Panc1 (cell line): ENCODE data around the gene SNRNP48. TPM values are rescaled to one million over a fixed set of nuclear protein-coding genes. Genes with fewer than 3 reads are reported as not detected.

Experiments
- ATAC-seq: fragments of 200-7000 bp; cut with Tn5 transposase; 2 replicates; pipeline ENCODE4 v1.9.1; 2020; ENCODE audit warnings: mild to moderate bottlenecking, moderate library complexity
- BruUV-seq: library from RNA; stranded (reverse); fragments of 400-500 nt; replicated peaks from 2 replicates; lab custom pipeline; 2021; lab: Mats Ljungman, UMichigan
- CTCF ChIA-PET: fragments of 300-600 bp; sonication (Branson Sonifier 250); formaldehyde crosslinking; loops from one replicate; lab custom pipeline; 2022; ENCODE audit warnings: antibody characterized with exemption; lab: Charles Lee
- POLR2A ChIA-PET: fragments of 300-600 bp; sonication (Branson Sonifier 250); formaldehyde crosslinking; loops from one replicate; lab custom pipeline; 2022; ENCODE audit warnings: antibody characterized with exemption; lab: Charles Lee
- DNase-seq: peaks from one replicate; pipeline ENCODE4 v3.0.0-alpha.2; 2010; ENCODE audit warnings: low read depth, low spot score
- H3K27ac ChIP-seq: 2 replicates; pipeline ENCODE4 v1.5.1; 2011; ENCODE audit warnings: mild to moderate bottlenecking, low read length, inconsistent platforms
- H3K27me3 ChIP-seq: fragments of 200-500 bp; sonication (Bioruptor generic); 2 replicates; pipeline ENCODE4 v1.6.0; 2014; ENCODE audit warnings: low read length, inconsistent platforms; ENCODE audit not compliant: control insufficient read depth, insufficient read depth
- H3K36me3 ChIP-seq: fragments of 200-500 bp; sonication (Bioruptor generic); 2 replicates; pipeline ENCODE4 v1.5.1; 2014; ENCODE audit warnings: inconsistent platforms, mild to moderate bottlenecking, low read length, moderate library complexity; ENCODE audit not compliant: control insufficient read depth, insufficient read depth
- H3K4me1 ChIP-seq: 2 replicates; pipeline ENCODE4 v1.5.1; 2011; ENCODE audit warnings: inconsistent platforms, mild to moderate bottlenecking, low read length, moderate library complexity; ENCODE audit not compliant: control insufficient read depth, insufficient read depth
- H3K4me3 ChIP-seq, 2 experiments: 2 replicates each; pipeline ENCODE4 v1.5.1; 2011 to 2012; ENCODE audit warnings: low read depth in 2 of 2, low read length in 2 of 2, mild to moderate bottlenecking in 2 of 2, inconsistent platforms in 1 of 2, moderate library complexity in 1 of 2
- H3K9me3 ChIP-seq: fragments of 200-500 bp; sonication (Bioruptor generic); 2 replicates; pipeline ENCODE4 v1.5.1; 2014; ENCODE audit warnings: low read depth, mild to moderate bottlenecking, inconsistent platforms, low read length, moderate library complexity; ENCODE audit not compliant: control insufficient read depth, insufficient read depth
- CTCF ChIP-seq: fragments of 450-650 bp; IDR thresholded peaks from 2 replicates; pipeline ENCODE4 v1.5.1; 2017; ENCODE audit warnings: mild to moderate bottlenecking
- POLR2AphosphoS5 ChIP-seq: IDR thresholded peaks from 2 replicates; pipeline ENCODE4 v1.6.1; 2012; ENCODE audit warnings: mild to moderate bottlenecking, low read depth, low read length, moderate library complexity
- REST ChIP-seq, 2 experiments: IDR thresholded peaks; 2 replicates each; pipeline ENCODE4 v1.6.1; 2011 to 2012; ENCODE audit warnings: low read depth in 2 of 2, control low read depth in 1 of 2, low read length in 1 of 2, mild to moderate bottlenecking in 1 of 2, moderate library complexity in 1 of 2; ENCODE audit not compliant: insufficient read depth in 1 of 2
- SIN3A ChIP-seq: IDR thresholded peaks from 2 replicates; pipeline ENCODE4 v1.6.1; 2012; ENCODE audit warnings: low read depth, mild to moderate bottlenecking, low read length, moderate library complexity, borderline replicate concordance; ENCODE audit not compliant: insufficient read depth
- TCF7L2 ChIP-seq: IDR thresholded peaks from 2 replicates; pipeline ENCODE4 v1.6.1; 2011; ENCODE audit warnings: mild to moderate bottlenecking, low read depth, low read length, inconsistent platforms
- in situ Hi-C: cut with HindIII; loops from 2 replicates; pipeline ENCODE4 v1.10.0; 2016; ENCODE audit warnings: low sequenced_read_pairs, low pct_unique_long_range_greater_than_20kb
- intact Hi-C: fragments of 100-400 bp; cut with micrococcal nuclease; formaldehyde crosslinking; loops from one replicate; pipeline ENCODE4 v1.10.0; 2022; ENCODE audit not compliant: unreplicated experiment
- total RNA-seq: library from RNA; stranded (reverse); gene quantifications from one replicate; pipeline ENCODE4 v1.2.1, GENCODE V29; 2021; ENCODE audit not compliant: unreplicated experiment

SNRNP48 gene
- total RNA-seq, 1 experiment from 2014 or later: 10.7 TPM

DNA sequence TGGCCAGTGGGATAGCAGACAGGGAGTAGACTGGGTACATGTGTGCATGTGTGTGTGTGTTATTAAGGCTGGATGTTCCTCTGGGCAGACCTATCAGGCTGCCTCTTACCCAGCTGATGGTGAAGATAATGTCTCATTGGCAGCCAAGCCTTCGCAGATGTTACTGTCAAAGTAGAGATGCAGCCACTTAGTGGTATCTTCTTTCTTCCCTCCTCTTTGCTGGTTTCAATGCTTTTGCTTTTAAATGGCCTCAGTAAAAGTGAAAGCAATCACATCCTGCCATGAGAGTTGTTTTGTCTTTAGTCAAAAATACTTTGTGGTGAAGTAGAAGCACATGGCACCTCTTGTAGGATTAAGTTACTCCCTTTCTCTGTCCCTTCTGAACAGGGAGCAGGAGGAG is 57.5 kb downstream of the SNRNP48 start:
- Histone ChIP-seq H3K9me3 (no peaks in the 10 kb centered on the region), H3K27me3 (no peaks in the 10 kb centered on the region), H3K27ac (no peak overlapping the region), H3K4me3 (no peak overlapping the region), H3K4me1 (no peaks in the 10 kb centered on the region), H3K36me3 (no peaks in the 10 kb centered on the region)
- no TSS peak for BruUV-seq
- no peak for ATAC-seq
- ChIA-PET CTCF (no interaction called here), POLR2A (no interaction called here)
- TF ChIP-seq REST (IDR thresholded peaks at IDR 0.05; ENCODE audit: insufficient read depth in 1 of 2, low read depth in 2 of 2, low read length in 1 of 2) (no peak), TCF7L2 (no peak), CTCF (no peak), SIN3A (no peak), POLR2AphosphoS5 (no peak)
- in situ Hi-C loops (no loop called here), intact Hi-C loops (no loop called here)
- DNase-seq: no peak

DNA sequence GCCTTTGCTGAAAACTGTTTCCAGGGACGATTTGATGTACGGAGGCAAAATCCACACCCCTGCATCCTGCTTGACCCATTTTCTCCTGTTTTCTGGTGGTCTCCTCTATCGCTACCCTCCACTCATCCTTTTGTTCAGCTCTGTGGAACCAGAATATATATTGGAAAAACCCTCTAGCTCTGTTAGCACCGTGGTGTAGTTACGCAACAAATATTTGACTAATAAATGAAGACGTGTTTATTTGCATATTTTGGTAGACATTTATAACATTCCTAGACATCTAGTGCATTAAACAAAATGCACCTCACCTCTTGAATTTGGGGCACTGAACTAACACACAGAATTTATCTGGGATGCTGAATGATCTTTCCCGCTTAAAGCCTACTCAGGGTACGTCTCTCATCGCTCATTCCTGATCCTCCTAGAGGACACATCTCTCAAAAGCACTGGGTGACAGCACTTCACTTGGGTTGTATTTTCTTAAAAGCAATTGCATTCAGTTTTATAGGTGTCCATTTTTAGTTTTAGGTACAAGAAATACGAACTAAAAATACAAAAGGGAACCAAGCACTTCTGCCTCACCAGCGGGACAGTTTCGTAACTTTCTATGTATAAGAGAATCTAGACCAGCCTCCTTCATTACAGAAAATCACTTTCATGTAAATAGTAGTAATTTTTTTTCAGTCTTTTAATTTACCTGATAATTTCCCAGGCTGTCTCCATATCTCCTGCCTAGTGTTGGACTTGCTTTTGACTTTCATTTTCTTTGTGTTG is 59.2 kb downstream of the SNRNP48 start:
- ChIA-PET CTCF (no interaction called here), POLR2A (no interaction called here)
- intact Hi-C loops: no loop called here
- Histone ChIP-seq H3K27me3 (no peaks in the 10 kb centered on the region), H3K9me3 (no peaks in the 10 kb centered on the region), H3K27ac (no peak overlapping the region), H3K4me1 (no peaks in the 10 kb centered on the region), H3K4me3 (no peak overlapping the region), H3K36me3 (no peaks in the 10 kb centered on the region)
- ATAC-seq: no peak
- BruUV-seq: no TSS peak
- in situ Hi-C loops: no loop called here
- DNase-seq: no peak
- no peak for TF ChIP-seq CTCF
- TF ChIP-seq SIN3A: no peak
- no peak for TF ChIP-seq POLR2AphosphoS5
- TF ChIP-seq REST (IDR thresholded peaks at IDR 0.05; ENCODE audit: insufficient read depth in 1 of 2, low read depth in 2 of 2, low read length in 1 of 2): no peak
- TF ChIP-seq TCF7L2: no peak
